Measurements from ENCODE around the gene CASQ2.

GRCh38 chr1:115765091-115765490, 3.4 kb downstream of the CASQ2 start:
- no peak for TF ChIP-seq CTCF (conservative IDR thresholded peaks at IDR 0.05; ENCODE audit: low read depth, low read length)
- TF ChIP-seq POLR2A (IDR thresholded peaks at IDR 0.05; ENCODE audit: low read depth, low read length) = no peak
- no peak for TF ChIP-seq ELK1 (IDR thresholded peaks at IDR 0.05; ENCODE audit: borderline replicate concordance, low read depth, low read length)
- no peak for TF ChIP-seq MAZ (IDR thresholded peaks at IDR 0.05; ENCODE audit: borderline replicate concordance, low read depth, low read length)
- no peak for TF ChIP-seq RAD21 (IDR thresholded peaks at IDR 0.05; ENCODE audit: low read length)

Data from IMR-90 (cell line).